HG03469 (cell line): ENCODE data around the gene CHST10.
A peak's percentile ranks its signal among the peaks of the same experiment; 100 is the strongest.
"Not testable (repeated sequence)": the region's sequence is repeated elsewhere in the genome, so short reads cannot be mapped to it uniquely, and the experiment has no call there.

Experiments used
- ATAC-seq: cut with Tn5 transposase; IDR thresholded peaks from one replicate; pipeline ENCODE4 v1.9.1; 2021; ENCODE audit warnings: mild to moderate bottlenecking, moderate library complexity, moderate number of reproducible peaks; ENCODE audit not compliant: unreplicated experiment

CHST10 gene

GRCh38 chr2:100395532-100396350 is 21.7 kb downstream of the CHST10 start:
- no peak for ATAC-seq

- peak; percentile 39 for ATAC-seq
Measured at GRCh38 chr2:100394111-100394641, 23.3 kb downstream of the CHST10 start.

GRCh38 chr2:100393362-100393761 is 24.1 kb downstream of the CHST10 start:
- no peak for ATAC-seq

- no peak for ATAC-seq
Measured at GRCh38 chr2:100392715-100393114, 24.8 kb downstream of the CHST10 start.

- no peak for ATAC-seq
Measured at GRCh38 chr2:100391735-100392515, 25.5 kb downstream of the CHST10 start.

GRCh38 chr2:100390001-100390940 is 27.2 kb downstream of the CHST10 start:
- no peak for ATAC-seq

GRCh38 chr2:100388703-100389102 is 28.8 kb downstream of the CHST10 start:
- no peak for ATAC-seq

GRCh38 chr2:100383954-100384353 is 33.5 kb downstream of the CHST10 start:
- ATAC-seq = no peak

- ATAC-seq = no peak
Measured at GRCh38 chr2:100383306-100383705, 34.2 kb downstream of the CHST10 start.

- ATAC-seq = peak; percentile 72
Measured at GRCh38 chr2:100381240-100381639, 36.2 kb downstream of the CHST10 start.

- no peak for ATAC-seq
Measured at GRCh38 chr2:100380681-100381080, 36.8 kb downstream of the CHST10 start.

- no peak for ATAC-seq
Measured at GRCh38 chr2:100376836-100377235, 40.6 kb downstream of the CHST10 start.

GRCh38 chr2:100367163-100367562 is 50.3 kb downstream of the CHST10 start:
- ATAC-seq = no peak

- no peak for ATAC-seq
Measured at GRCh38 chr2:100365434-100365833, 52.0 kb downstream of the CHST10 start.

- not testable (repeated sequence) for ATAC-seq
Measured at GRCh38 chr2:100362269-100362668, 55.2 kb downstream of the CHST10 start.

- no peak for ATAC-seq
Measured at GRCh38 chr2:100359576-100359975, 57.9 kb downstream of the CHST10 start.

GRCh38 chr2:100358554-100358953 is 58.9 kb downstream of the CHST10 start:
- no peak for ATAC-seq

GRCh38 chr2:100352521-100352920 is 64.9 kb downstream of the CHST10 start:
- ATAC-seq = no peak

GRCh38 chr2:100350661-100351185 is 66.7 kb downstream of the CHST10 start:
- ATAC-seq = no peak

GRCh38 chr2:100345144-100345543 is 72.3 kb downstream of the CHST10 start:
- ATAC-seq = not testable (repeated sequence)
